CD4-positive, alpha-beta T cell (primary cell): ENCODE data around the gene CAPN10. TPM values are rescaled to one million over a fixed set of nuclear protein-coding genes. Genes with fewer than 3 reads are reported as not detected.
A peak's percentile ranks its signal among the peaks of the same experiment; 100 is the strongest.

Experiments
- ATAC-seq: fragments of 200-7000 bp; cut with Tn5 transposase; one replicate; pipeline ENCODE4 v1.10.0; 2022; ENCODE audit warnings: mild to moderate bottlenecking; ENCODE audit not compliant: poor library complexity
- CTCF ChIA-PET: fragments of 350-600 bp; sonication (Branson Sonifier 250); formaldehyde crosslinking; loops from one replicate; lab custom pipeline; 2021; ENCODE audit warnings: antibody characterized with exemption, inconsistent platforms; lab: Charles Lee
- POLR2A ChIA-PET: fragments of 350-600 bp; sonication (Branson Sonifier 250); formaldehyde crosslinking; loops from one replicate; lab custom pipeline; 2021; ENCODE audit warnings: antibody characterized with exemption, inconsistent platforms; lab: Charles Lee
- DNase-seq, 14 experiments: peaks; one replicate each; pipeline ENCODE4 v3.0.0-alpha.2; 2013 to 2020; ENCODE audit warnings: mixed read lengths in 2 of 14
- H3K27ac ChIP-seq, 2 donors: one replicate each; pipeline versions ENCODE4 v1.5.1 to v1.7.0; 2013; ENCODE audit warnings: low read length in 2 of 2, low read depth in 1 of 2, mild to moderate bottlenecking in 1 of 2
- H3K27me3 ChIP-seq, 2 experiments: 1 replicate in 1 of 2; 2 replicates in 1 of 2; pipeline versions ENCODE4 v1.6.1 to v1.7.0; 2013; ENCODE audit warnings: low read length in 2 of 2, control low read depth in 1 of 2, mild to moderate bottlenecking in 1 of 2, moderate library complexity in 1 of 2; ENCODE audit not compliant: insufficient read depth in 2 of 2, control insufficient read depth in 1 of 2
- H3K36me3 ChIP-seq: one replicate; pipeline ENCODE4 v1.6.1; 2013; ENCODE audit warnings: low read length, control low read depth; ENCODE audit not compliant: insufficient read depth
- H3K4me1 ChIP-seq: one replicate; pipeline ENCODE4 v1.6.1; 2013; ENCODE audit warnings: low read length, control low read depth; ENCODE audit not compliant: insufficient read depth
- H3K4me3 ChIP-seq: one replicate; pipeline ENCODE4 v1.5.1; 2013; ENCODE audit warnings: mild to moderate bottlenecking, low read length, moderate library complexity
- H3K9me3 ChIP-seq, 2 experiments: 1 replicate in 1 of 2; 2 replicates in 1 of 2; pipeline versions ENCODE4 v1.6.1 to v1.7.0; 2013; ENCODE audit warnings: low read length in 2 of 2, mild to moderate bottlenecking in 2 of 2, control low read depth in 1 of 2, moderate library complexity in 1 of 2; ENCODE audit not compliant: control insufficient read depth in 1 of 2, insufficient read depth in 1 of 2
- H3K27ac Mint-ChIP-seq: one replicate; pipeline ENCODE4 v1.8.0; 2020; ENCODE audit warnings: mixed read lengths
- H3K27me3 Mint-ChIP-seq: one replicate; pipeline ENCODE4 v1.8.0; 2021; ENCODE audit warnings: mixed read lengths
- H3K36me3 Mint-ChIP-seq: one replicate; pipeline ENCODE4 v1.8.0; 2021; ENCODE audit warnings: low read depth, mixed read lengths
- H3K4me1 Mint-ChIP-seq: one replicate; pipeline ENCODE4 v1.8.0; 2021; ENCODE audit warnings: low read depth, mixed read lengths
- H3K4me3 Mint-ChIP-seq: one replicate; pipeline ENCODE4 v1.8.0; 2020; ENCODE audit warnings: mild to moderate bottlenecking, mixed read lengths
- H3K9me3 Mint-ChIP-seq: one replicate; pipeline ENCODE4 v1.8.0; 2020; ENCODE audit warnings: mixed read lengths
- intact Hi-C, 2 experiments: fragments of 100-400 bp; cut with DNase I in 1 of 2; cut with micrococcal nuclease in 1 of 2; formaldehyde crosslinking; loops; one replicate each; pipeline versions ENCODE4 v1.15.1 to v1.9.0; 2023 to 2025; cut with DNase I, micrococcal nuclease
- total RNA-seq, 174 experiments: library from RNA in 2 of 174; stranded (reverse) in 2 of 174; gene quantifications; one replicate each; pipeline ENCODE4 v1.2.3 and lab custom pipeline; 2021 to 2026
- TF ChIP-seq, protein P1 (sequence below): fragments of 200-600 bp; IDR thresholded peaks from one replicate; pipeline ENCODE4 v1.8.0; 2022; ENCODE audit warnings: antibody characterized with exemption, mild to moderate bottlenecking

CAPN10 gene
- total RNA-seq, 2 experiments from 2014 or later, result 40.6 to 42.1 TPM

GRCh38 chr2:240646900-240647502, 60.5 kb downstream of the CAPN10 start:
- no peak overlapping the region for H3K4me3 ChIP-seq
- ChIA-PET CTCF (interaction anchor here (1.1 kb wide), 1 partner anchor 11 kb away, joined by 3 read pairs; no protein-coding TSS in a partner anchor), POLR2A (no interaction called here)
- DNase-seq, result peak in 1 of 14 experiments; percentile 11
- ATAC-seq, result no peak
- H3K27ac Mint-ChIP-seq, result no peak overlapping the region
- TF ChIP-seq, protein P1, sequence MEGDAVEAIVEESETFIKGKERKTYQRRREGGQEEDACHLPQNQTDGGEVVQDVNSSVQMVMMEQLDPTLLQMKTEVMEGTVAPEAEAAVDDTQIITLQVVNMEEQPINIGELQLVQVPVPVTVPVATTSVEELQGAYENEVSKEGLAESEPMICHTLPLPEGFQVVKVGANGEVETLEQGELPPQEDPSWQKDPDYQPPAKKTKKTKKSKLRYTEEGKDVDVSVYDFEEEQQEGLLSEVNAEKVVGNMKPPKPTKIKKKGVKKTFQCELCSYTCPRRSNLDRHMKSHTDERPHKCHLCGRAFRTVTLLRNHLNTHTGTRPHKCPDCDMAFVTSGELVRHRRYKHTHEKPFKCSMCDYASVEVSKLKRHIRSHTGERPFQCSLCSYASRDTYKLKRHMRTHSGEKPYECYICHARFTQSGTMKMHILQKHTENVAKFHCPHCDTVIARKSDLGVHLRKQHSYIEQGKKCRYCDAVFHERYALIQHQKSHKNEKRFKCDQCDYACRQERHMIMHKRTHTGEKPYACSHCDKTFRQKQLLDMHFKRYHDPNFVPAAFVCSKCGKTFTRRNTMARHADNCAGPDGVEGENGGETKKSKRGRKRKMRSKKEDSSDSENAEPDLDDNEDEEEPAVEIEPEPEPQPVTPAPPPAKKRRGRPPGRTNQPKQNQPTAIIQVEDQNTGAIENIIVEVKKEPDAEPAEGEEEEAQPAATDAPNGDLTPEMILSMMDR, result no peak
- peaks cover 16% of the 10 kb centered on the region for H3K4me1 ChIP-seq
- intact Hi-C loops, result no loop called here
- H3K27me3 Mint-ChIP-seq, result peaks cover 23% of the 10 kb centered on the region
- H3K27me3 ChIP-seq, result peaks cover 0 to 12% of the 10 kb centered on the region in 2 experiments
- H3K27ac ChIP-seq, result no peak overlapping the region
- H3K36me3 ChIP-seq, result no peaks in the 10 kb centered on the region
- no peaks in the 10 kb centered on the region for H3K9me3 ChIP-seq
- H3K4me3 Mint-ChIP-seq, result no peak overlapping the region
- no peaks in the 10 kb centered on the region for H3K36me3 Mint-ChIP-seq
- no peaks in the 10 kb centered on the region for H3K9me3 Mint-ChIP-seq
- no peaks in the 10 kb centered on the region for H3K4me1 Mint-ChIP-seq

GRCh38 chr2:240647503-240648154, 61.1 kb downstream of the CAPN10 start:
- Mint-ChIP-seq H3K27ac (no peak overlapping the region), H3K4me3 (no peak overlapping the region)

DNA sequence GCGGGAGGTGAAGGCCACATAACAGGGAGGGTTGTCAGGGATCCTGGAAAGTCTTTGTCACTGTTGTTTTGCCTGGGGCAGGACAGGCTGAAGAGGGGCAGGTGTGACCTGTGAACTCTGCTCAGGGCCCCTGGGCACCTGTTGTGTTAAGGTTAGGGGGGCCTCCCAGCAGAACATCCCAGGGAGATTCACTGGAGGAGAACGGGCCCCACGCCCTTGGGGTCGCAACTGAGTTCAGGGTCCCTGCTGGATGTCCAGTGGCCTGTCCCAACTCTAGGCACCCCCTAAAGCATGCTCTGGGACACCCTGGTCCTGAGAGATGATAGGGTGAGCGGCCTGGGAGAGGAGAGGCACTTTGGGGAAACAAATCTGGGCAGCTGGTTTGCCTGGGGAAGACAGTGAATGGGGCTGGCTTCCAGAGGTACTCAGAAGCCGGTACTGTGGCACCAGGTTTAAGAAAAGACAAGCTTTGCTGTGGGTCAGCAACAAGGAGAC, 61.7 kb downstream of the CAPN10 start:
- ATAC-seq (no peak), DNase-seq (no peak)
- Mint-ChIP-seq H3K27me3 (peaks cover 27% of the 10 kb centered on the region), H3K4me1 (no peaks in the 10 kb centered on the region), H3K27ac (no peak overlapping the region), H3K4me3 (no peak overlapping the region), H3K36me3 (no peaks in the 10 kb centered on the region), H3K9me3 (no peaks in the 10 kb centered on the region)
- ChIA-PET POLR2A (no interaction called here), CTCF (interaction anchor here (1.5 kb wide), 1 partner anchor 68 kb away, joined by 4 read pairs; no protein-coding TSS in a partner anchor)
- H3K36me3 ChIP-seq, result no peaks in the 10 kb centered on the region
- no peaks in the 10 kb centered on the region for H3K9me3 ChIP-seq
- H3K4me3 ChIP-seq, result no peak overlapping the region
- intact Hi-C loops, result no loop called here
- H3K27ac ChIP-seq, result no peak overlapping the region
- TF ChIP-seq, protein P1, result no peak
- peaks cover 16% of the 10 kb centered on the region for H3K4me1 ChIP-seq
- H3K27me3 ChIP-seq, result peaks cover 0 to 12% of the 10 kb centered on the region in 2 experiments

More at GRCh38 chr2:240647503-240648154, 61.1 kb downstream of the CAPN10 start:
- peaks cover 0 to 12% of the 10 kb centered on the region in 2 experiments for H3K27me3 ChIP-seq
- no peaks in the 10 kb centered on the region for H3K36me3 Mint-ChIP-seq
- intact Hi-C loops, result no loop called here
- H3K4me1 Mint-ChIP-seq, result no peaks in the 10 kb centered on the region
- H3K4me1 ChIP-seq, result peaks cover 16% of the 10 kb centered on the region
- no peaks in the 10 kb centered on the region for H3K36me3 ChIP-seq
- H3K27me3 Mint-ChIP-seq, result peaks cover 25% of the 10 kb centered on the region
- no peak overlapping the region for H3K4me3 ChIP-seq
- H3K27ac ChIP-seq, result no peak overlapping the region
- ATAC-seq (no peak), DNase-seq (peak in 1 of 14 experiments; percentile 5)
- TF ChIP-seq, protein P1, result no peak
- no peaks in the 10 kb centered on the region for H3K9me3 ChIP-seq
- ChIA-PET POLR2A (no interaction called here), CTCF (interaction anchor here (1.1 kb wide), 1 partner anchor 10 kb away, joined by 3 read pairs; no protein-coding TSS in a partner anchor)
- no peaks in the 10 kb centered on the region for H3K9me3 Mint-ChIP-seq

Other genes with a start within 250 kb of the CAPN10 start
- gene GPC1, start 151.1 kb upstream of the CAPN10 start, total RNA-seq, result under 1 TPM; 0.58 to 0.98 TPM
- 10 to 100 TPM; 25.7 to 26.2 TPM for gene ANKMY1, start 28.7 kb upstream of the CAPN10 start, total RNA-seq
- gene DUSP28, start 26.4 kb upstream of the CAPN10 start, total RNA-seq, result 10 to 100 TPM; 18.3 to 18.9 TPM
- 10 to 100 TPM; 73.0 to 78.8 TPM for gene RNPEPL1, start 18.2 kb upstream of the CAPN10 start, total RNA-seq
- gene GPR35, start 38.7 kb downstream of the CAPN10 start, total RNA-seq, result 1 to 10 TPM; 7.1 to 7.2 TPM
- gene AQP12B, start 96.2 kb downstream of the CAPN10 start, total RNA-seq, result not detected
- not detected for gene AQP12A, start 105.1 kb downstream of the CAPN10 start, total RNA-seq
- gene KIF1A, start 233.5 kb downstream of the CAPN10 start, total RNA-seq, result not detected